ENCODE results near the gene ADD1.
"Not testable (repeated sequence)": the region's sequence is repeated elsewhere in the genome, so short reads cannot be mapped to it uniquely, and the experiment has no call there.

ADD1 gene

DNA sequence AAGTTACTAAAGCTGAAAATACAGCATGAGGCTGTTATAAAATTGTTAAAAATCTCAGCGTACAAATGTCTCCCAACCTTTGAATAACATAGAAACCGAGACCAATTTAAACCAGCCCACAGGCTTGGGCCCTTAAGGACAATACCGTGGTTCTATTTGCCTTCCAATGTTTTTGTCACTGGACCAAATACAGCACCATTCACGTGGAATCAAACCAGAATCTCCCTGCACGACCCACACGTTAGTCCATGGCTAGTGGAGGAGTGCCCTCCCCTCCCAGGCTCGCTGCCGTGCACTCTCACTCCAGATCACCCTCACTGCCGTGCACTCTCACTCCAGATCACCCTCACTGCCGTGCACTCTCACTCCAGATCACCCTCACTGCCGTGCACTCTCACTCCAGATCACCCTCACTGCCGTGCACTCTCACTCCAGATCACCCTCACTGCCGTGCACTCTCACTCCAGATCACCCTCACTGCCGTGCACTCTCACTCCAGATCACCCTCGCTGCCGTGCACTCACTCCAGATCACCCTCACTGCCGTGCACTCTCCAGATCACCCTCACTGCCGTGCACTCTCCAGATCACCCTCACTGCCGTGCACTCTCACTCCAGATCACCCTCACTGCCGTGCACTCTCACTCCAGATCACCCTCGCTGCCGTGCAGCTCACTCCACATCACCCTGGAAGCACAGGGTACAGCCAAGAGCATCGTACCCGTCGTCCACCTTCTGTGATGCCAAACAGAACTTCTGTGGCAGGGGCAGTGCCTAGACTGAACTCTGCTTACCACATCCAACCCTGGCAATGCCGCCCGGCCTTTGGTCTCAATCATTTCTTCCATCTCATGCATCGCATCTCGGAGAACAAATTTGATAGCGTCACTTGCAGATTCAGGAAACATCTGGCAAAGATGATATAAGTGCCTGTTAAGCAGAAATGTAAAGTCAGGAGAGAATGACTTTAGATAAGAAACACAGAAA lies 102.3 kb downstream of the ADD1 start:
- DNase-seq: not testable (repeated sequence)

DNA sequence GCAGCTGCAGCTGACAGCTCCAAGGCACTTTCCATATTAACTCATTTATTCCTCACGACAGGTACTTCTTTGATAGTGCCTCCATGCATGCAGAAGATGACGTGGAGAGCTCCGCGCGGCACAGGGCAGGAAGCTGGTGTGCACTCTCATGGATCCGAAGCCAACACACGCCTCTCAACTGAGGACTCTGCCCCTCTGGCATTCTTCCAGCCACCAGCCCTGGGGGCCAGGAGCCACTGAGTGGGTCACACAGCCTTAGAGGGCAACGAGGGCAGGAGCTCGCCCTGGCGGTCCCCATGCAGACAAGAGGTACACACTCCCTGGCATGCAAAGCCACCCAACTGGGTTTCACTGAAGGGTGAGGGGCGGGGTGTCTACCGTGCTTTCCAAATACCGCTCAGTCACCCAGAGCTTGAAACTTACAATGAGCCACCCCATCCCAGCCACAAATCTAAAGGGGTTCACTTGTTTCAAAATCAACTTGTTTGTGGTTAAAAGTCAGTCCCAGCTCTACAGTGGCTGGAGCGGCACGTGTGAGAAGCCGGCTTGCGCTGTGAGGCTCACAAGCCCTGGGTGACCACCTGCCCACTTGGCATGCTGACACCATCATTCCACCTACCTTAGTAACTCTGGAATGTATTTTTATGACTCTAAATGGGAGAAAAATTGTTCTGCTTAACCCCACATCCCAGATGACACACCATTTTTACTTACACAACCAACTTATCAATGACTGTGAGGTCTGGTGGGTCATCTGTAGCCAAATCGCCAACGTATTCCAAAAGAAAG lies 103.4 kb downstream of the ADD1 start:
- DNase-seq: no peak

DNA sequence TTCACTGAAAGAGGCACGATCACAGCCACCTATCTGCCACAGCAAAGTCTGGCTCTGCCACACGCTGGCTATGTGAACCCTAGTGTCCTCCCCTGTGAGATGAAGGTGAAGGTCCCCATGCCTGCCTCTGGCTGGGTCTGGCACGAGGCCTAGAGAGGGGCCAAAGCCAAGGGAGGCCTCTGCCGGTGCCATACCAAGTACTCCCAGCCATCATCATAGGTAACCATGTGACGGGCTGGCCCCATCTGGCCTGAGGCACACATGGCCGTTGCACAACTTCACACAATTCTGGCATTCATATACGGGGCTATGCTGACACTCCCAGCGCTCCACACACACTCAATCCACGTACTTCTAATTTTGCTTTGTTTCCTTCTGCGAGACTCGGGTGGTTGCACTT lies 104.3 kb downstream of the ADD1 start:
- no peak for DNase-seq

DNA sequence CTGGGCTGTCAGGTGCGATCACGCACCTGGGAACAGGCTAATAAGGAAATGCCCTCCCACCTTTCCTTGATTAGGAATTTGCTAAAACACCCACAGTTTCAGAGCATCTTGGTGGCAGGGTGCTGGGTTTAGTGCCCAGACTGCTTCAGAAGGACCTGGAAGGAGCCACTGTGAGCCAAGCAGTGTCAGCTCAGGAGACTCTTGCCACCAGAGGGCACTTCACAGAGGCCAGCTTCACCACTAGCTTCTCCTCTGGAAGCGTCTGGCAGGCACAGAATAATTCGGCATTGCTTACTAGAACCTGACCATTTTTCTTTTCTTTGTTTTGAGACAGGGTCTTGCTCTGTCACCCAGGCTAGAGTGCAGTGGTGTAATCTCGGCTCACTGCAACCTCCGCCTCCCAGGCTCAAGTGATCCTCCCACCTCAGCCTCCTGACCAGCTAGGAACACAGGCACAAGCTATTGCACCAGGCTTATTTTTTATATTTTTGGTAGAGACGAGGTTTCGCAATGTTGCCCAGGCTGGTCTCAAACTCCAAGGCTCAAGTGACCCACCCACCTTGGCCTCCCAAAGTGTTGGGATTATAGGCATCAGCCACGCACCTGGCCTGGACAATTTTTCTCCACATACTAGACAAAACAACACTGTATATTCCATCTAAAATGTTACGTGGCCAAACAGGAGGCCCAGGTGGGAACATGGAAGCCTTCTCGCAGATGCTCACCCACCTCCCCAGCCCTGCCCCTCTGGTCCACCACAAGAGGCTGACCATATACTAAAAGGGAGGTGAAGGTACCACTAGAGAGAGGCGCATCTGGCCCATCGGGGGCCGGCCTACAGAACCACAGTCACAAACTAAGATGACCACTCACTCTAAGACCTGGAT lies 105.5 kb downstream of the ADD1 start:
- no peak for DNase-seq

GRCh38 chr4:2949782-2950125 lies 106.1 kb downstream of the ADD1 start:
- DNase-seq: no peak

DNA sequence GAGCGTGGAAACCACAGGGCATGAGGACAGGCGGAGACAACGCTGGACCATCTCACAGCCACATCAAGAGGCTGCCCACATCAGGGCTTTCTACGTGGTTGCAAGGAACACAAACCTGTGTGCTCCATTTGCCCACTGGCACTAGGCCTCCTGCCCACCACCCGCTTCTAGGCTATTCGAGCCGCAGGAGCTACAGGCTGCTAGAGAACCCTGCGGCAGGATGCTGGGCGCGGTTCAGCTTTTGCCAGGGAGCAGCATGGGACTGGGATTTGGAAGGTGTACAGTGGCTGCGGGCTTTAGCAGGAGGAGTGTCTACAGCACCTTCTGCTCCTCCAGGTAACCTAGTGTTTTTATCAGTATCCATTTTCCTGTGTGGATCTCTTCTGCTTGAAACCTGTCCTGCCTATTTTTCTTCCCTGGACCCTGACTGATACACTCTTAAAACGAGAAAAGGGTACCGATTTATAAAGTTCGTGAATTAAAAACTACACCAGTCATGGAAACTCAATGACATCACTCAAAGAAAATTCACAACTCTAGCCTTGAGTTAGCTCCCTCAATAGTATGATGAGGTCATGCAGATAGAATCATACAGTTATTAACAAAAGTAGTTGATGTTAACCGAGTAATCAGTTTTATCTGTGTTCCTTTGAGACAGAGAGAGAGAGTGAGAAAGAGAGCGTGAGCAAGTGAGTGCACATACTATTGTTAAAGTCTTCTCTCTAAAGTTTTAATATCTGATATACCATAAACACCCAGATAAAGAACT lies 106.8 kb downstream of the ADD1 start:
- no peak for DNase-seq

- no peak for DNase-seq
Observed at GRCh38 chr4:2953496-2953895, 109.9 kb downstream of the ADD1 start.

GRCh38 chr4:2954358-2955185 lies 110.9 kb downstream of the ADD1 start:
- no peak for DNase-seq

- not testable (repeated sequence) for DNase-seq
Observed at GRCh38 chr4:2955186-2956044, 111.8 kb downstream of the ADD1 start.

- DNase-seq: no peak
Observed at GRCh38 chr4:2958446-2958845, 114.8 kb downstream of the ADD1 start.

DNA sequence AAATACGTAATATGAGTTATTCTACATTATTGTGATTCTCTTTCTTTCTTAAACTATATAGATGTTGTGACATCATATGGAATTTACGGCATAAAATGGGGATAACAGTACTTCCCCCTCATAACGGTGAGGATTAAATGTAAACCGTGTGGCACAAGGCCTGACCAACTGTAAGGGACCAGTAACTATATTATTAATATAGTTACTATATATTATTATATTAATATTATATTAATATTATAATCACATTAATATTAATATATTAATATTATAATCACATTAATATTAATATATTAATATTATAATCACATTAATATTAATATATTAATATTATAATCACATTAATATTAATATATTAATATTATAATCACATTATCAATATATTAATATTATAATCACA lies 116.8 kb downstream of the ADD1 start:
- DNase-seq: not testable (repeated sequence)

- peak; percentile 52 for DNase-seq
Observed at GRCh38 chr4:2961421-2961810, 117.8 kb downstream of the ADD1 start.

DNA sequence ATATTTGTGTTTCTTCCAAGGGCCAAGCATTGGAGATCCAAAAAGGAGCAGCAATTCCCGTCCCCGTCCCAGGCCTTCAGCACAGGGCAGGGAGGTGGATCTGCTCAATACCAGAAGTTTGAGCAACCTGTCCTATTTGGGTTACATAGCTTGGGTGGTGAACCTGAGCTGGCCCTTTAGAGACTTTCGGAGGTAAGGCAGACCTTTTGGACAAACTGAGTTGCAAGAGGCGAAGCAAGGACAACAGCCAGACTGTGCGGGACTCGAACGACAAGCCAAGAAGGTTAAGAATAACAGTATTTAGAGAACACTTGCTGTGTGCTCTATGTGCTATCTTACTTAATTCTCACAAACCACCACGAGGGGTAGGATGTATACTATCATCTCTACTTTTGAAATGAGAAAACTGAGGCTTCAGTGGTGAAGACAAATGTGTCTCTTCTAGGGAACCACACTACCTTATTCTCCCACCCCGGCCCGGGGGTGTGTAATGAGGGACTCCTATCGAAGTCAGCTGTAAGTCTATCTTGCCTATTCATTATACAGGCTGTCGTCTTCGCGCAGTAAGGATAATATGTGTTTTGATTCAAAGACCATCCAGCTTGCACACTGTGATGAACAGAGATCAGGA lies 118.3 kb downstream of the ADD1 start:
- DNase-seq: no peak

GRCh38 chr4:2962614-2963174 lies 119.0 kb downstream of the ADD1 start:
- no peak for DNase-seq

DNA sequence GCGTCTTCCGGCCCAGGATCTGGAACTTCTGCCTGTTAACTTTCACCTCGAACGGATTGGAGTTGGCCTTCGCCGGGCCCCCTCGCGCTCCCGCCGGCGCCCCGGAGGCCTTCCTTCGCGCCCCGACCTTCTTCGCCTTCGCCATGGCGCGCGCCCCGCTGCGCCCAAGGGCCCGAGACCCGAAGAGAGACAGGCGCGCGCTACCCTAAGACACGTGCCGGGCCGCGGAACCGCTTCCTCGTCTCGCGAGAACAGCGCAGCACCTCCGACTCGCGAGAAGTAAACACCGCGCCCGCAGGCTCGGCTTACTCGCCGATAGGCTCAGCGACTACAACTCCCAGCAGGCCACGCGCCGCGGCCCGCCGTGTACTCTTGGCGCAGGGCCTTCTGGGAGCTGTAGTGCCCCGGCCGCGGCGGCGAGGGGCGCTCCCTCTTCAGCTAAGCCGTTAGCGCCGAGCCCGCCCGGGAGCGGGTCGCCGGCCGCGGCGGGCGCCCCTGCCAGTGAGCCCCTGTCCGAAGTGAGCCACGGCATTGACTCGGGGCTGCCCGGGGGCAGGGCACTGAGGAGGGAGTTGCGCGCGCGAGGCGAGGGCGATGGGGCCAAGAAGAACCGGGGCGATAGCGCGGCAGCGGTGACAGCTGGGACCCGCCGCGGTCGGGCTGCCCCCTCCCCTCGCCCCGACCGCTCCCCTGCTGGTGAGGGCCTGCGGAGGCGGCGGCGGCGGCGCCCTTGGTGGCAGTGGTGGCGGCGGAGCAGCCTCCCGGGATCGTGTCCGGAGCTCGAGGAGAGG lies 119.7 kb downstream of the ADD1 start, which contains the start of the genes GRK4 and NOP14:
Gene GRK4 (plus strand): TSS at position 397 of the 791 bp plus-strand sequence. CDS start 500 bp downstream, outside the sequence.
Gene NOP14 (minus strand): TSS at position 232 of the 791 bp plus-strand sequence. CDS start 87 bp downstream, at position 145.
- DNase-seq: peak; percentile 98

GRCh38 chr4:2963966-2964471 lies 120.4 kb downstream of the ADD1 start:
- peak; percentile 31 for DNase-seq

DNA sequence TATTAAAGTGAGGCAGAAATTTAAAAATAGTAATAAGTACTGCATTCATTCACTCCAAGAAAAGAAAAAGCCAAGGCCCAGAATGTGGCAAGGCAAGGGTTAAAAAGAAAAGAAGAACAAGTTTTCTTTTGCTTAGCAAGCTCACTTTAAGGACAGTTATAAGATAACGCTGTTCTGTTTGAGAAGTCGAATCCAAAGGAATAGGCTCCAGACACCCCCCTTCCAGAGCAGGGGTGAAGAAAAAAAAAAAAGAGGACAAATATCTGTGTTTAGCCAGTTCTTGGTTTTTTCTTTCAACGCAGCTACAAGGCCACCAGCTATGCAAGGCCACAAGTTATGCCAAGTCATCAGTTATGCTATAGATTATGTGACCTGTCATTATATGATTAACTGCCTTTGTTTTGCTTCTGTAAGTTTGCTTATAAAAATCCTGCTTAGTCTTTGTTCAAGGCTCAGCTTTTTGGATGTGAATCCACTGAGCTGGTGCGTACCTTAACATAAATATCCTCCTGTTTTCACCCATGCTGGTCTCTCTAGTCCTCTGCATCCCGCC lies 121.1 kb downstream of the ADD1 start:
- DNase-seq: no peak
